ENCODE results near the gene SERPING1. TPM values are rescaled to one million over a fixed set of nuclear protein-coding genes. Genes with fewer than 3 reads are reported as not detected.
A peak's percentile ranks its signal among the peaks of the same experiment; 100 is the strongest.

Gene SERPING1
- total RNA-seq, 4 donors from 2014 or later: 39.3 to 742 (median 362) TPM

- H3K27ac ChIP-seq: no peak overlapping the region
- no peaks in the 10 kb centered on the region for H3K27me3 ChIP-seq
- intact Hi-C loops (cut with DNase I; ENCODE audit: low total_unique reads): loop anchor here (5.0 kb wide), 1 partner anchor 68 kb away; the partner anchor contains the start of gene UBE2L6
- no peaks in the 10 kb centered on the region for H3K9me3 ChIP-seq
- TF ChIP-seq, protein P1, sequence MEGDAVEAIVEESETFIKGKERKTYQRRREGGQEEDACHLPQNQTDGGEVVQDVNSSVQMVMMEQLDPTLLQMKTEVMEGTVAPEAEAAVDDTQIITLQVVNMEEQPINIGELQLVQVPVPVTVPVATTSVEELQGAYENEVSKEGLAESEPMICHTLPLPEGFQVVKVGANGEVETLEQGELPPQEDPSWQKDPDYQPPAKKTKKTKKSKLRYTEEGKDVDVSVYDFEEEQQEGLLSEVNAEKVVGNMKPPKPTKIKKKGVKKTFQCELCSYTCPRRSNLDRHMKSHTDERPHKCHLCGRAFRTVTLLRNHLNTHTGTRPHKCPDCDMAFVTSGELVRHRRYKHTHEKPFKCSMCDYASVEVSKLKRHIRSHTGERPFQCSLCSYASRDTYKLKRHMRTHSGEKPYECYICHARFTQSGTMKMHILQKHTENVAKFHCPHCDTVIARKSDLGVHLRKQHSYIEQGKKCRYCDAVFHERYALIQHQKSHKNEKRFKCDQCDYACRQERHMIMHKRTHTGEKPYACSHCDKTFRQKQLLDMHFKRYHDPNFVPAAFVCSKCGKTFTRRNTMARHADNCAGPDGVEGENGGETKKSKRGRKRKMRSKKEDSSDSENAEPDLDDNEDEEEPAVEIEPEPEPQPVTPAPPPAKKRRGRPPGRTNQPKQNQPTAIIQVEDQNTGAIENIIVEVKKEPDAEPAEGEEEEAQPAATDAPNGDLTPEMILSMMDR (IDR thresholded peaks at IDR 0.05): no peak
- TF ChIP-seq POLR2A (IDR thresholded peaks at IDR 0.05): no peak
- DNase-seq: no peak
- H3K36me3 ChIP-seq: no peaks in the 10 kb centered on the region
- no peak overlapping the region for H3K4me3 ChIP-seq
- H3K4me1 ChIP-seq: peaks cover 0 to 14% of the 10 kb centered on the region in 2 donors
Observed at GRCh38 chr11:57635246-57635645, 37.8 kb downstream of the SERPING1 start.

GRCh38 chr11:57637626-57638004 is 40.1 kb downstream of the SERPING1 start:
- Histone ChIP-seq H3K4me1 (peaks cover 0 to 14% of the 10 kb centered on the region in 2 donors), H3K4me3 (peak overlapping the region; percentile 66 to 76), H3K9me3 (no peaks in the 10 kb centered on the region), H3K27ac (peak overlapping the region; percentile 93 to 95), H3K27me3 (no peaks in the 10 kb centered on the region), H3K36me3 (no peaks in the 10 kb centered on the region)
- peak in 1 of 2 donors; percentile 31 for DNase-seq
- intact Hi-C loops (cut with DNase I; ENCODE audit: low total_unique reads): loop anchor here (5.0 kb wide), 1 partner anchor 70 kb away; the partner anchor contains the start of gene UBE2L6
- TF ChIP-seq POLR2A (IDR thresholded peaks at IDR 0.05): no peak
- TF ChIP-seq, protein P1 (IDR thresholded peaks at IDR 0.05): no peak

DNA sequence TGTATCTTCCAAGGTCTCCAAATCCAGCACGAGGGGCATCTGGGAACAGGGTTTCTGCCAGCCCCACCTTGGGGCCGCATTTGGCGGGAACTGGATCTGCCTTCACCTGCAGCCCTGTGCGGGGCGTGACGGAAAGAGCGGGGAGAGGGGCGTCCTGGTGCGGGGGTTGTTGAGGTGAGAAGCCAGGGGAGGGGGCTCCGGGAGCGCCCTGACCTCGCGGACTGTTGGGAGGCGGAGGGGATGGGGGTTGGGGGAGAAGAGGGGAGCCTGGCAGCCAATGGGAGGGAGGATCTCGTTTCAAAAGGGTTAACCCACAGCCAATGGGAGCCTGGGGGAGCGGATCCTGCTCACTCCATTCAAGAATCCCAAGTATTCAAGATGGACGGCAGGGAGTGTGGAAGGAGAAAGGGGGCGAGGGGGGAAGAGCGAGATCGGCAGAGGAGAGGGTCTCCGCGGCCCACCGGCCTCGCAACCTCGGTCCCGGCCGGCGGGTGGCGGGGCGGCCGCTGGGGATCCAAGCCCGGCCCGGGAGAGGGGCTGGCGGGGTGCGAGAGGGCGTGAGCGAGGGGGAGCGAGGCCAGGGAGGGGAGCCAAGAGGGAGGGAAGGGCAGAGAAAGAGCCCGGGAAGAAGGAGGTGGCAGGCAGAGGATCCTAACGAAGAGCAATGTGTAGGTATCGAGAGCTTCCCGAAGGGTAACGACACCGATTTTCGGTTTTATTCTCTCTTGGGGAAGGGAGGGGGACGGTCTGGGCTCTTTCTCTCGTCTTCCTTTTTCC is 40.7 kb downstream of the SERPING1 start:
- DNase-seq: peak; percentile 82 to 90
- Histone ChIP-seq H3K36me3 (no peaks in the 10 kb centered on the region), H3K4me3 (peak overlapping the region; percentile 66 to 76), H3K9me3 (no peaks in the 10 kb centered on the region), H3K27me3 (no peaks in the 10 kb centered on the region), H3K27ac (peak overlapping the region; percentile 93 to 95), H3K4me1 (peaks cover 0 to 14% of the 10 kb centered on the region in 2 donors)
- TF ChIP-seq POLR2A (IDR thresholded peaks at IDR 0.05): peak; percentile 30 to 54
- TF ChIP-seq, protein P1 (IDR thresholded peaks at IDR 0.05): no peak
- intact Hi-C loops (cut with DNase I; ENCODE audit: low total_unique reads): loop anchor here (5.0 kb wide), 1 partner anchor 71 kb away; the partner anchor contains the start of gene UBE2L6

GRCh38 chr11:57638811-57639320 is 41.4 kb downstream of the SERPING1 start:
- Histone ChIP-seq H3K36me3 (no peaks in the 10 kb centered on the region), H3K4me1 (peaks cover 0 to 14% of the 10 kb centered on the region in 2 donors), H3K9me3 (no peaks in the 10 kb centered on the region), H3K4me3 (peak overlapping the region; percentile 66 to 76), H3K27me3 (no peaks in the 10 kb centered on the region), H3K27ac (peak overlapping the region; percentile 93 to 95)
- intact Hi-C loops (cut with DNase I; ENCODE audit: low total_unique reads): loop anchor here (5.0 kb wide), 1 partner anchor 72 kb away; the partner anchor contains the start of gene UBE2L6
- no peak for TF ChIP-seq POLR2A (IDR thresholded peaks at IDR 0.05)
- TF ChIP-seq, protein P1 (IDR thresholded peaks at IDR 0.05): no peak
- DNase-seq: no peak

All from uterus (tissue), 4 donors.